Measurements from ENCODE around the gene ZPLD1. TPM values are rescaled to one million over a fixed set of nuclear protein-coding genes. Genes with fewer than 3 reads are reported as not detected.

ZPLD1 gene
- total RNA-seq = not detected

- Mint-ChIP-seq H3K27me3 (peaks cover 16% of the 10 kb centered on the region), H3K36me3 (no peaks in the 10 kb centered on the region), H3K4me3 (no peak within 1 kb of the TSS), H3K9me3 (no peaks in the 10 kb centered on the region), H3K27ac (no peak within 1 kb of the TSS), H3K4me1 (no peaks in the 10 kb centered on the region)
- POLR2A ChIA-PET = no interaction called here
- no peak for ATAC-seq (ENCODE audit: low read depth)
- DNase-seq = no peak
These were observed at the start of gene ZPLD1 for GRCh38 chr3:102434715-102435114. Gene ZPLD1, plus strand, starts transcription at chr3:102435015. Its CDS starts 3,473 bp downstream, at chr3:102438488.

GRCh38 chr3:102390171-102390864, 44.5 kb upstream of the ZPLD1 start:
- H3K4me3 Mint-ChIP-seq = no peak overlapping the region
- H3K36me3 Mint-ChIP-seq = no peaks in the 10 kb centered on the region
- peaks cover 16% of the 10 kb centered on the region for H3K27me3 Mint-ChIP-seq
- no peak overlapping the region for H3K27ac Mint-ChIP-seq
- POLR2A ChIA-PET = interaction anchor here (0.6 kb wide), 1 partner anchor 1228 kb away, joined by 4 read pairs; no protein-coding TSS in a partner anchor
- no peak for ATAC-seq (ENCODE audit: low read depth)
- DNase-seq = no peak
- H3K9me3 Mint-ChIP-seq = no peaks in the 10 kb centered on the region
- no peaks in the 10 kb centered on the region for H3K4me1 Mint-ChIP-seq

- POLR2A ChIA-PET = no interaction called here
- Mint-ChIP-seq H3K36me3 (no peaks in the 10 kb centered on the region), H3K9me3 (no peaks in the 10 kb centered on the region), H3K4me3 (no peak overlapping the region), H3K27me3 (peaks cover 16% of the 10 kb centered on the region), H3K4me1 (no peaks in the 10 kb centered on the region), H3K27ac (no peak overlapping the region)
- ATAC-seq (ENCODE audit: low read depth) = no peak
- DNase-seq = no peak
These were observed 43.9 kb upstream of the ZPLD1 start for GRCh38 chr3:102390916-102391315.

GRCh38 chr3:102391491-102391890, 43.3 kb upstream of the ZPLD1 start:
- Mint-ChIP-seq H3K9me3 (no peaks in the 10 kb centered on the region), H3K4me1 (no peaks in the 10 kb centered on the region), H3K36me3 (no peaks in the 10 kb centered on the region), H3K4me3 (no peak overlapping the region), H3K27ac (no peak overlapping the region), H3K27me3 (peaks cover 16% of the 10 kb centered on the region)
- ATAC-seq (ENCODE audit: low read depth) (no peak), DNase-seq (no peak)
- POLR2A ChIA-PET = no interaction called here

- POLR2A ChIA-PET = no interaction called here
- no peaks in the 10 kb centered on the region for H3K9me3 Mint-ChIP-seq
- peaks cover 21% of the 10 kb centered on the region for H3K27me3 Mint-ChIP-seq
- no peak for DNase-seq
- ATAC-seq (ENCODE audit: low read depth) = no peak
- H3K4me3 Mint-ChIP-seq = no peak overlapping the region
- no peak overlapping the region for H3K27ac Mint-ChIP-seq
- H3K4me1 Mint-ChIP-seq = no peaks in the 10 kb centered on the region
- no peaks in the 10 kb centered on the region for H3K36me3 Mint-ChIP-seq
These were observed 40.3 kb upstream of the ZPLD1 start for GRCh38 chr3:102394517-102394916.

- Mint-ChIP-seq H3K9me3 (no peaks in the 10 kb centered on the region), H3K27ac (no peak overlapping the region), H3K4me1 (no peaks in the 10 kb centered on the region), H3K27me3 (peaks cover 12% of the 10 kb centered on the region), H3K4me3 (no peak overlapping the region), H3K36me3 (no peaks in the 10 kb centered on the region)
- DNase-seq = no peak
- POLR2A ChIA-PET = no interaction called here
- no peak for ATAC-seq (ENCODE audit: low read depth)
These were observed 36.6 kb upstream of the ZPLD1 start for GRCh38 chr3:102398176-102398575.

- H3K4me3 Mint-ChIP-seq = no peak overlapping the region
- DNase-seq = no peak
- no peaks in the 10 kb centered on the region for H3K4me1 Mint-ChIP-seq
- POLR2A ChIA-PET = no interaction called here
- peaks cover 11% of the 10 kb centered on the region for H3K27me3 Mint-ChIP-seq
- no peak overlapping the region for H3K27ac Mint-ChIP-seq
- no peaks in the 10 kb centered on the region for H3K9me3 Mint-ChIP-seq
- H3K36me3 Mint-ChIP-seq = no peaks in the 10 kb centered on the region
- ATAC-seq (ENCODE audit: low read depth) = no peak
These were observed 36.1 kb upstream of the ZPLD1 start for GRCh38 chr3:102398666-102399065.

GRCh38 chr3:102400142-102400541, 34.7 kb upstream of the ZPLD1 start:
- Mint-ChIP-seq H3K36me3 (no peaks in the 10 kb centered on the region), H3K27ac (no peak overlapping the region), H3K4me1 (no peaks in the 10 kb centered on the region), H3K9me3 (no peaks in the 10 kb centered on the region), H3K4me3 (no peak overlapping the region), H3K27me3 (peaks cover 7% of the 10 kb centered on the region)
- no peak for DNase-seq
- POLR2A ChIA-PET = no interaction called here
- no peak for ATAC-seq (ENCODE audit: low read depth)

- no peaks in the 10 kb centered on the region for H3K4me1 Mint-ChIP-seq
- H3K9me3 Mint-ChIP-seq = no peaks in the 10 kb centered on the region
- H3K36me3 Mint-ChIP-seq = no peaks in the 10 kb centered on the region
- H3K4me3 Mint-ChIP-seq = no peak overlapping the region
- POLR2A ChIA-PET = no interaction called here
- no peak overlapping the region for H3K27ac Mint-ChIP-seq
- no peak for DNase-seq
- no peak for ATAC-seq (ENCODE audit: low read depth)
- peaks cover 7% of the 10 kb centered on the region for H3K27me3 Mint-ChIP-seq
These were observed 34.0 kb upstream of the ZPLD1 start for GRCh38 chr3:102400766-102401165.

GRCh38 chr3:102410616-102411015, 24.2 kb upstream of the ZPLD1 start:
- ATAC-seq (ENCODE audit: low read depth) (no peak), DNase-seq (no peak)
- H3K36me3 Mint-ChIP-seq = no peaks in the 10 kb centered on the region
- peaks cover 5% of the 10 kb centered on the region for H3K4me1 Mint-ChIP-seq
- H3K27ac Mint-ChIP-seq = no peak overlapping the region
- no peak overlapping the region for H3K4me3 Mint-ChIP-seq
- no peaks in the 10 kb centered on the region for H3K9me3 Mint-ChIP-seq
- H3K27me3 Mint-ChIP-seq = peaks cover 16% of the 10 kb centered on the region
- POLR2A ChIA-PET = no interaction called here

- no peaks in the 10 kb centered on the region for H3K9me3 Mint-ChIP-seq
- no peaks in the 10 kb centered on the region for H3K36me3 Mint-ChIP-seq
- no peak for DNase-seq
- ATAC-seq (ENCODE audit: low read depth) = peak; percentile 47
- POLR2A ChIA-PET = no interaction called here
- H3K4me1 Mint-ChIP-seq = peaks cover 8% of the 10 kb centered on the region
- peak overlapping the region; percentile 67 for H3K4me3 Mint-ChIP-seq
- H3K27me3 Mint-ChIP-seq = peaks cover 9% of the 10 kb centered on the region
- no peak overlapping the region for H3K27ac Mint-ChIP-seq
These were observed 19.3 kb upstream of the ZPLD1 start for GRCh38 chr3:102415553-102415952.

GRCh38 chr3:102419786-102420185, 15.0 kb upstream of the ZPLD1 start:
- Mint-ChIP-seq H3K4me1 (peaks cover 8% of the 10 kb centered on the region), H3K27ac (no peak overlapping the region), H3K27me3 (peaks cover 13% of the 10 kb centered on the region), H3K4me3 (no peak overlapping the region), H3K9me3 (no peaks in the 10 kb centered on the region), H3K36me3 (no peaks in the 10 kb centered on the region)
- POLR2A ChIA-PET = no interaction called here
- no peak for DNase-seq
- ATAC-seq (ENCODE audit: low read depth) = no peak

- Mint-ChIP-seq H3K27me3 (peaks cover 11% of the 10 kb centered on the region), H3K4me3 (no peak overlapping the region), H3K9me3 (no peaks in the 10 kb centered on the region), H3K36me3 (no peaks in the 10 kb centered on the region), H3K4me1 (no peaks in the 10 kb centered on the region), H3K27ac (no peak overlapping the region)
- ATAC-seq (ENCODE audit: low read depth) (no peak), DNase-seq (no peak)
- POLR2A ChIA-PET = no interaction called here
These were observed 7.0 kb downstream of the ZPLD1 start for GRCh38 chr3:102441832-102442231.

GRCh38 chr3:102443021-102443420, 8.2 kb downstream of the ZPLD1 start:
- Mint-ChIP-seq H3K9me3 (no peaks in the 10 kb centered on the region), H3K27me3 (peaks cover 8% of the 10 kb centered on the region), H3K4me3 (no peak overlapping the region), H3K4me1 (no peaks in the 10 kb centered on the region), H3K27ac (no peak overlapping the region), H3K36me3 (no peaks in the 10 kb centered on the region)
- no peak for DNase-seq
- POLR2A ChIA-PET = no interaction called here
- no peak for ATAC-seq (ENCODE audit: low read depth)
